Heart left ventricle (tissue), 16 donors: ENCODE results near the gene NT5C2. TPM values are rescaled to one million over a fixed set of nuclear protein-coding genes. Genes with fewer than 3 reads are reported as not detected.

Experiments
- ATAC-seq, 4 donors: fragments of 200-7000 bp; cut with Tn5 transposase; one replicate each; pipeline ENCODE4 v1.9.1; 2020 to 2022; ENCODE audit warnings: moderate library complexity in 4 of 4, mild to moderate bottlenecking in 3 of 4, moderate number of reproducible peaks in 1 of 4
- DNase-seq, 5 donors: peaks; one replicate each; pipeline ENCODE4 v3.0.0-alpha.2; 2020
- H3K27ac ChIP-seq, 12 donors: fragments of 200-600 bp; sonication (generic) in 4 of 12; one replicate each; pipeline versions ENCODE4 v1.5.0 to v1.8.0; 2016 to 2022; ENCODE audit warnings: mild to moderate bottlenecking in 2 of 12
- H3K27me3 ChIP-seq, 9 donors: fragments of 200-600 bp; sonication (generic) in 2 of 9; one replicate each; pipeline versions ENCODE4 v1.5.1 to v1.8.0; 2016 to 2022; ENCODE audit warnings: mild to moderate bottlenecking in 3 of 9
- H3K36me3 ChIP-seq, 9 donors: fragments of 200-600 bp; sonication (generic) in 2 of 9; one replicate each; pipeline versions ENCODE4 v1.5.0 to v1.8.0; 2018 to 2022; ENCODE audit warnings: mild to moderate bottlenecking in 2 of 9
- H3K4me1 ChIP-seq, 12 donors: fragments of 200-600 bp; sonication (generic) in 4 of 12; one replicate each; pipeline versions ENCODE4 v1.5.0 to v1.8.0; 2016 to 2022; ENCODE audit warnings: mild to moderate bottlenecking in 3 of 12
- H3K4me3 ChIP-seq, 12 donors: fragments of 200-600 bp; sonication (generic) in 4 of 12; one replicate each; pipeline versions ENCODE4 v1.5.0 to v1.8.0; 2017 to 2022; ENCODE audit warnings: mild to moderate bottlenecking in 9 of 12, moderate library complexity in 4 of 12
- H3K9me3 ChIP-seq, 12 donors: fragments of 200-600 bp; sonication (generic) in 4 of 12; one replicate each; pipeline versions ENCODE4 v1.5.0 to v1.8.0; 2016 to 2022; ENCODE audit warnings: mild to moderate bottlenecking in 1 of 12
- POLR2A ChIP-seq, 2 donors: fragments of 450-650 bp; IDR thresholded peaks; one replicate each; pipeline ENCODE4 v1.6.1; 2017; ENCODE audit warnings: antibody characterized with exemption in 2 of 2, mild to moderate bottlenecking in 2 of 2, moderate library complexity in 2 of 2
- WGBS, 4 donors: extraction: QIAGEN DNeasy Blood & Tissue Kit in 2 of 4; methylation state at CpG; one replicate each; pipeline versions ENCODE4 v1.1.5 to v1.1.7; 2013 to 2018; 5-methylcytosine and 5-hydroxymethylcytosine counted together
- intact Hi-C, 10 donors: fragments of 100-400 bp; cut with DNase I; formaldehyde crosslinking; loops; one replicate each; pipeline versions ENCODE4 v1.11.1 to v1.14.2; 2022
- polyA plus RNA-seq, 2 donors: library from polyadenylated mRNA; stranded (reverse); fragments of 200-250 nt; gene quantifications; one replicate each; pipeline ENCODE4 v1.2.3, GENCODE V29; 2013
- total RNA-seq, 9 donors: library from RNA; depleted of rRNA in 2 of 9; stranded (reverse); fragments of >200 nt in 2 of 9; fragmentation: NEBNext Ultra II Directional in 3 of 9; extraction: Animal tissue kit (Norgen Biotek cat#: 25700) in 3 of 9; gene quantifications; one replicate each; pipeline versions ENCODE4 v1.1.0 to v1.2.4, GENCODE V29; 2016 to 2023
- TF ChIP-seq, protein P1 (sequence below), 12 donors: fragments of 200-600 bp; sonication (generic) in 4 of 12; IDR thresholded peaks; one replicate each; pipeline versions ENCODE4 v1.5.0 to v1.8.0; 2018 to 2022; ENCODE audit warnings: antibody characterized with exemption in 12 of 12, mild to moderate bottlenecking in 5 of 12
- donor health status: ischemic (EF 13 %, LVEDD 7.1; RV severe dilation, severe dysfunction).
- donor health status: healthy with polysubstance abuse.
- donor health status: DM: no; HTN: yes; CAD: no.
- donor health status: DM: no; HTN: no; CAD: no.
- donor health status: ischemic (EF 25% LVEDD 6.9; RV normal size, moderate dysfunction).
- donor health status: ischemic (EF 25% LVEDD 5.7; RV mildly dilated, moderate dysfunction).
- donor health status: healthy.
- donor health status: DM: yes; HTN: yes; CAD: no.
- donor health status: ischemic (EF 35%, LVEDD 5.7; RV mildly dilated, moderate dysfunction).
- donor health status: nonischemic (EF 11% LVEDD 7.7; RV severe dilation, severe dysfunction).
- donor health status: DM: yes; HTN: yes; CAD: no.
- donor health status: PGD.
- donor health status: ischemic (EF 29% LVEDD 5.4; RV normal size, mild dysfunction).
- donor health status: nonischemic (EF 23%, LVEDD 6.1; RV moderate dilation, normal function).

Gene NT5C2
- total and polyA plus RNA-seq, 11 donors = 26.2 to 70.6 (median 43.6) TPM

DNA sequence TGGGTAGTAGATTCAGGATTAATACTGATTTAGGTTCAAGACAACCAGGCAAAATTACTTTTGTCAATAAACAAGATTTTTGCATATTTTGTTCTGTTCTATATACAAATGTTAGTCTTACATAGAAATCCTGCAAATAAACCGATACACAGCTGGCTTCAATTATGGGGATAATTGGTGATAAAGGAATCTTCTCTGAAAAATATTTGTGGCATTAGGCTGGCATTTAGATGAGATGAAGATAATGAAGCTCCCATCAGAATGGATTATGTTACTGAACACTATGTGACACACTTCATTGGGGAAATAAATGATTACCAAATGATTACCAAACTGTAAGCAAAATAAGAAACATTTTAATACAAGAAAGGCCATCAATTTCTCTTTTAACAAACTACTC lies 65.8 kb downstream of the NT5C2 start:
- no peaks in the 10 kb centered on the region for H3K27me3 ChIP-seq
- no peak overlapping the region for H3K27ac ChIP-seq
- H3K4me1 ChIP-seq = peaks cover 4 to 38% (median 25%) of the 10 kb centered on the region in 12 donors
- H3K9me3 ChIP-seq = no peaks in the 10 kb centered on the region
- 93 to 97% (median 95%) methylated on average over 1 of the region's 1 CpG for WGBS, 4 donors
- TF ChIP-seq POLR2A (IDR thresholded peaks at IDR 0.05) = no peak
- TF ChIP-seq, protein P1, sequence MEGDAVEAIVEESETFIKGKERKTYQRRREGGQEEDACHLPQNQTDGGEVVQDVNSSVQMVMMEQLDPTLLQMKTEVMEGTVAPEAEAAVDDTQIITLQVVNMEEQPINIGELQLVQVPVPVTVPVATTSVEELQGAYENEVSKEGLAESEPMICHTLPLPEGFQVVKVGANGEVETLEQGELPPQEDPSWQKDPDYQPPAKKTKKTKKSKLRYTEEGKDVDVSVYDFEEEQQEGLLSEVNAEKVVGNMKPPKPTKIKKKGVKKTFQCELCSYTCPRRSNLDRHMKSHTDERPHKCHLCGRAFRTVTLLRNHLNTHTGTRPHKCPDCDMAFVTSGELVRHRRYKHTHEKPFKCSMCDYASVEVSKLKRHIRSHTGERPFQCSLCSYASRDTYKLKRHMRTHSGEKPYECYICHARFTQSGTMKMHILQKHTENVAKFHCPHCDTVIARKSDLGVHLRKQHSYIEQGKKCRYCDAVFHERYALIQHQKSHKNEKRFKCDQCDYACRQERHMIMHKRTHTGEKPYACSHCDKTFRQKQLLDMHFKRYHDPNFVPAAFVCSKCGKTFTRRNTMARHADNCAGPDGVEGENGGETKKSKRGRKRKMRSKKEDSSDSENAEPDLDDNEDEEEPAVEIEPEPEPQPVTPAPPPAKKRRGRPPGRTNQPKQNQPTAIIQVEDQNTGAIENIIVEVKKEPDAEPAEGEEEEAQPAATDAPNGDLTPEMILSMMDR (IDR thresholded peaks at IDR 0.05) = no peak
- ATAC-seq (no peak), DNase-seq (no peak)
- H3K36me3 ChIP-seq = peaks cover 0 to 37% (median 5%) of the 10 kb centered on the region in 9 donors
- no peak overlapping the region for H3K4me3 ChIP-seq
- intact Hi-C loops = no loop called here

DNA sequence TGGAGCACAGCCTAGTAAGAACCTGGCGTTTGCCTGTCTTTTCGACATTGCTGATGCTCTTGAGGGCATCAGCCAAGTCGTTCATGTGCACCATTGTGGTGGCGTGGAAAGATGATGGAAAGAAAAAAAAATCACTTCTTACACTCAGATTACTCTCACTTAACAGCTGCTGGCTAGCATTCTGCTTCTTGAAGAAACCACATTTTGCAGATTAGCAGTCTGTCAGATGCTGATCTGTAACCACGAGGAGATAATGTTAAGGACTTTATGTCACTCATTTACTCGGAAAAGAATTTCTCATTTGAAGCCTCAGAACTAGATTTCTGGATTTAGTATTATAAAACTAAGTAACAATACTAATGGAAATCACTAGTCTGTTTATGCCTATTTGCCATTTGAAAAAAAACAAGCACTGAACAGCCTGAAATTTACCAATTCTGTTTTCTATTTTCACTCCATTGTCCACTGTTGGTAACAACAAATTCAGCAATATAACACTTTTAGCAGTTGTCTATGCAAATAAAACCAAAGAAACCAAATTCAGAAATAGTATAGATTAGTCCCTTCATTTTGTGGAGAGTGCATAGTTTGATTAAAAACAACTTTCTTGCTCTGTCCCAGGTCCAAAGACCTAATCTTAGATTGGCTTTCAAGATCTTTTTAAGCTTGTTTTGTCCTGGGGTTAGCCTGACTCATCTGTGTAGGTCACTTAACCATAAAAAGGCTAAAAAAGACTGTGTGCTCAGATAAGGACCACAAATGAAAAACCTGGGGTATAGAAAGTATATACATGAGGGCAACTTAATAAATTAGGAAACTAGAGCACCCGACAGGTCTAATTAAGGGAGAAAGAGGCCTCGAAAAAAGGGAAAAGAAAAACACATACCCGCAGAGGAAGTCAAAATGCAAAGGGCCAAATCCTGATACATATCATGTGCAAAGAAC lies 67.5 kb downstream of the NT5C2 start:
- WGBS, 4 donors = 65 to 76% (median 69%) methylated on average over 9 of the region's 9 CpGs
- DNase-seq (no peak), ATAC-seq (no peak)
- peak overlapping the region in 1 of 12 donors; percentile 25 for H3K27ac ChIP-seq
- peaks cover 10 to 53% (median 39%) of the 10 kb centered on the region in 12 donors for H3K4me1 ChIP-seq
- TF ChIP-seq, protein P1 (IDR thresholded peaks at IDR 0.05) = no peak
- TF ChIP-seq POLR2A (IDR thresholded peaks at IDR 0.05) = no peak
- peaks cover 0 to 25% (median 5%) of the 10 kb centered on the region in 9 donors for H3K36me3 ChIP-seq
- no peak overlapping the region for H3K4me3 ChIP-seq
- no peaks in the 10 kb centered on the region for H3K9me3 ChIP-seq
- H3K27me3 ChIP-seq = no peaks in the 10 kb centered on the region
- intact Hi-C loops = no loop called here

- Histone ChIP-seq H3K36me3 (peaks cover 0 to 25% (median 5%) of the 10 kb centered on the region in 9 donors), H3K27me3 (no peaks in the 10 kb centered on the region), H3K4me3 (no peak overlapping the region), H3K4me1 (peaks cover 10 to 62% (median 47%) of the 10 kb centered on the region in 12 donors), H3K9me3 (no peaks in the 10 kb centered on the region), H3K27ac (no peak overlapping the region)
- TF ChIP-seq, protein P1 (IDR thresholded peaks at IDR 0.05) = no peak
- TF ChIP-seq POLR2A (IDR thresholded peaks at IDR 0.05) = no peak
- intact Hi-C loops = no loop called here
- DNase-seq = no peak
- no peak for ATAC-seq
- WGBS, 4 donors = 94 to 98% (median 97%) methylated on average over 4 of the region's 4 CpGs
Measured at GRCh38 chr10:103124420-103125096, 68.5 kb downstream of the NT5C2 start.
